ENCODE results near the gene PECR.

DNA sequence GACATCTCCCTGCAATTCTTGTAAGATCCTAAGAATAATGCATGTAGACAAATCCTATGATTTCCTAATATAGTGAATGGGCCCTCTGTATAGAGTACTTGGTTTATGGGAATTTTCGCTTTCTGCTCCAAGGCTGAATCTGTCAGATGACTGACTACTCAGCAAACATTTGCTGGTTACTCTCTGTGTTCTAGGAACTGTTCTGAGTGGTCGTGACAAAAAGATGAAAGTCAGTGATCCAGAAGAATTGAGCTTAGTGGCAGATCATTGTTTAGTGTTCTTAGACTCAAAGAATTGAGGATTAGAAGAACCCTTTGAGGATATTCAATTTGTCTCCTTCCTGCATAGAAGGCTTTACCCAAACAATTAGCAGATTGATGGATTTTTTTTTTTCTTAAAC is 37.5 kb upstream of the PECR start:
- TF ChIP-seq, protein P1, sequence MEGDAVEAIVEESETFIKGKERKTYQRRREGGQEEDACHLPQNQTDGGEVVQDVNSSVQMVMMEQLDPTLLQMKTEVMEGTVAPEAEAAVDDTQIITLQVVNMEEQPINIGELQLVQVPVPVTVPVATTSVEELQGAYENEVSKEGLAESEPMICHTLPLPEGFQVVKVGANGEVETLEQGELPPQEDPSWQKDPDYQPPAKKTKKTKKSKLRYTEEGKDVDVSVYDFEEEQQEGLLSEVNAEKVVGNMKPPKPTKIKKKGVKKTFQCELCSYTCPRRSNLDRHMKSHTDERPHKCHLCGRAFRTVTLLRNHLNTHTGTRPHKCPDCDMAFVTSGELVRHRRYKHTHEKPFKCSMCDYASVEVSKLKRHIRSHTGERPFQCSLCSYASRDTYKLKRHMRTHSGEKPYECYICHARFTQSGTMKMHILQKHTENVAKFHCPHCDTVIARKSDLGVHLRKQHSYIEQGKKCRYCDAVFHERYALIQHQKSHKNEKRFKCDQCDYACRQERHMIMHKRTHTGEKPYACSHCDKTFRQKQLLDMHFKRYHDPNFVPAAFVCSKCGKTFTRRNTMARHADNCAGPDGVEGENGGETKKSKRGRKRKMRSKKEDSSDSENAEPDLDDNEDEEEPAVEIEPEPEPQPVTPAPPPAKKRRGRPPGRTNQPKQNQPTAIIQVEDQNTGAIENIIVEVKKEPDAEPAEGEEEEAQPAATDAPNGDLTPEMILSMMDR (IDR thresholded peaks at IDR 0.05 in 8 of 11, conservative IDR thresholded peaks at IDR 0.05 in 3 of 11), result no peak
- TF ChIP-seq POLR2A (IDR thresholded peaks at IDR 0.05) (no peak), POLR2AphosphoS5 (IDR thresholded peaks at IDR 0.05) (no peak)

Data from spleen (tissue), 7 donors.